Activated naive CD4-positive, alpha-beta T cell treated with Interleukin-2 at 50 U/mL for 16 hours (primary cell): ENCODE measurements around the gene ARL6IP1.
A peak's percentile ranks its signal among the peaks of the same experiment; 100 is the strongest.
"Not testable (repeated sequence)": the region's sequence is repeated elsewhere in the genome, so short reads cannot be mapped to it uniquely, and the experiment has no call there.

Source experiments
- DNase-seq: peaks from one replicate; pipeline ENCODE4 v3.0.0-alpha.2; 2020

Gene ARL6IP1

DNA sequence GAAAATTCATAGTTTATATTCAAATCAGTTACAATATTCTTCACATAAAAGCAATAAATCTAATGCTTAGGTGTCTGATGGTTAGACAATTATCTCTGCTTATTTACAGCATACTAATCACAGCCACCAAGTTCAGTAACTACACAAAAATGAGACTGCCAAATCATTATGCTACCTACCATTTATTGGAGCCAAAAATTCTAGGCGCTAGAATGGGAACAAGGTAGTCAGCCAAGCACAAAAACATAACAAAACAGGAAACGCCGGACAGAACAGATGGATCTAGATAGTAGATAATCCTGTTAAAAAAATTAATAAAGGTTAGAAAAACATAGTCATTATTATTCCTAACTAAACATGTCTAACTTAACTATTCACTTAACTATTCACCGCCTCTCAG is 3.6 kb downstream of the ARL6IP1 start:
- no peak for DNase-seq

DNA sequence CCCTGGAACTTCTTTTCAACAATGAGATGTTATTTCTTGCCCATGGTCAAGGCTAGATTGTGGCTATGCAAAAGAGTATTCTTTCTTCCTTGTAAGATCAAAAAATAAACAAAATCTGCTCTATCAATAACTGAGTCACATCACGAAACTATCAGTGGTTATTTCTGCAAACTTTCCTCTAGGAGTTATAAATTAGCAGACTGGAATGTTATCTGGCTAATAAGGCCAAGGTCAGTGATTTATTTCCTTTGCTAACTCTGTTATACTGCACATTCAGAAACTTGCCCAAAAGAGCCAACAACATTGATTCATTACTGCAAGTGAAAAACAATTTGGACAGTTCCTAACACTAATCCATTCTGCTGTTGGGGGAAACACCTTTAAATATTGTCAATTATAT is 5.0 kb downstream of the ARL6IP1 start:
- DNase-seq, result no peak

DNA sequence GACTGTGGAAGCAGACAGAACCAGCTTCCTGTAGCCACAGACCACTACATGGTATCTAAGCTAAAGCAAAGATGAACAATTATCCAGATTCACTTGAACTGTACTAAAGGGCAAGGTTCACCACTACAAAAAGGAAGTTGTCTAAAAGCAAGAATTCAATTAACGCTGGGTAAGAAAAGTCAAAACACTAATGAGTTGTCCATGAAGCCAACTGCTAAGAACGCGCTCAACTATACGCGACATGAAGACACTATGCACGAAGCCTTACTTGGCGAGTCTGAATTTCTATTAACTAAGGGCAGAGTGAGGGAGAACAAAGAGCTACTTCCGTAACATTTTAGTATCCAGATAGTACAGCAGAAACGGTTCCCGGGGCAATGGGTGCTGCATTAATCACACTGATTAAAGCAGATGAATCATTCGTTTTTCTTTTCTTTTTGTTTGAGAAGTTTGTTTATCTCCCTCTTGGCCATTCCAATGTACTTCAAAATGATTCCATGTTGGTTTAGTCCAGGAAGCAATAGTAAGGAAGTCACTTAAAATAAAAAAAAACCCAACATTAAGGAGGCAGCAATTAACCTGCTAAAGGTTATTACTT is 8.4 kb downstream of the ARL6IP1 start:
- no peak for DNase-seq

DNA sequence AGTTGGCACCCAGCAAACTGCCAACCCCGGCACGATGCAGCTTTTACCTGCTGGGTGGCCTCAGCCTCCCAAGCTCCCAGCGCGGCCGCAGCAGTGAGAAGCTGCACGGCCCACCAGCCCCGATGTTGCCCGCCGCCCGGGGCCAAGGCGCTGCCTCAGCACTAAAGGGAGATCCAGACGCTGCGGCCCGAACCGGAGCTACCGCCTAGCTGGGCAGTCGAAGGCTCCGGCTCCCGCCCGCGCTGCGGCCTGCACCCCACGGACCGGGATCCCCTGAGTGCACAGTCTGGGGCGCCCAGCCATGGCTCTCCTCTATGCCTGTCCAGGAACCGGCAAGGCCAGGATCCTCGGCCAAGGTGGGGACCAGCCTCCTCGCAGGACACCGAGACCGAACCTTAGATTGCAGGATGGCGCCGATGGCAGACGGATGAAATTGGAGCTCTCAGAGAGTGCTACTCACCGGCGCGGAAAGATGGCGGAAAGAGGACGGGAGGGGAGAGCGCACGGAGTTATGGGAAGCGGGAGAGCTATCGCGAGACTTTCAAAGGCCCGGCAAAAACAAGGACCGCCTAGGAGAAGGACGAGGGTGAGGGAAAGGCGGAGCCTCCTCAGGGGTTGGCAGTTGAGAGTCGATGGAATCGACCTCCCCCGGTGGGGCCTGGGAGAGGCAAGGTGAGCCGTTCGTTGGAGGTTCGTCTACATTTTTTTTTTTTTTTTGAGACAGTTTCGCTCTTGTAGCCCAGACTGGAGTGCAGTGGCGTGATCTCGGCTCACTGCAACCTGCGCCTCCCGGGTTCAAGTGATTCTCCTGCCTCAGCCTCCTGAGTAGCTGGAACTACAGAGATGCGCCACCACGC is 11.3 kb downstream of the ARL6IP1 start, which contains the start of gene RPS15A:
Gene RPS15A, minus strand, starts transcription at position 485 of the 857 bp plus-strand sequence. CDS start 1,221 bp downstream, outside the sequence.
- DNase-seq, result peak; percentile 93

DNA sequence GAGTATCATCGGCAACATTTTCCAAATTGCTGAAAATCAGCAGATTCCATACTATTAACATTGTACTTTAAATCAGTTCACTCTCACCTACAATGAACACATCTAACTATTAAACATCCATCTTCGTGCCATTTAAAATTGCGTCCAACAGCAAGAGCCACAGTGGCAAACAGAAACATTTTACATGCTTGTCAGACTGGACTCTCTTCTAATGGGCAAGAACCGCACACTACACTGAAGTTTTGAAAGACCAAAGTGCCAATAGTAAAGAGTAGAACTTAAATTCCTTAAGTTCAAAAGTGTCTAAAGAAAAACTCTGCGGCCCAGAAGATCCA is 11.9 kb downstream of the ARL6IP1 start:
- no peak for DNase-seq

DNA sequence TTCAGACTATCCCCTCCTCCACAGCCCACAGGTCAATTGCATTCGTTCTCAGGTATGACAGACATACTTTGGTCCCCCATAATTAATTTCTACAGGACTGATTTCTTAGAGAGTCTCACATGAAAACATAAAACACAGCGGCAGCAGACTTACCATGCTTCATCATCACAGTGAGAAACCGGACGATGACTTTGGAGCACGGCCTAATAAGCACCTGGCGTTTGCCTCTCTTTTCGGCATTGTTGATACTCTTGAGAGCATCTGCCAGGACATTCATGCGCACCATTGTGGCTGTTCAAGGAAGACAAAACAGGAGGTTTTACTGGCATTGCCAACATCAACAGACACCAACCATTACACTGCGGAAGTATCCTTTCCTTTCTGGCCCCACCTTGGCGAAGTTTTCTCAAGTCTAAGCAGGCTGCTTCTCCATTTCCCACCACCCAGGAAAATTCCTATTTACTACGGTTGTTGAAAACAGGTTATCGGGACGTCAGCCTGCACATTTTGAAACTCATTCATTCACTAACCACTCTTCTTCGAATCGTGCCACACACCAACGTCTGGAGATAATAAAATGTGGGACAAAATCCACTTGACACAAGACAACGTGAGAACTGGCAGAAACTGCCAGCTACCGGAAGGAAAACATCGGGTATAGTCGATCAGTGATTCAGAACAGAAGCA is 12.4 kb downstream of the ARL6IP1 start:
- no peak for DNase-seq

DNA sequence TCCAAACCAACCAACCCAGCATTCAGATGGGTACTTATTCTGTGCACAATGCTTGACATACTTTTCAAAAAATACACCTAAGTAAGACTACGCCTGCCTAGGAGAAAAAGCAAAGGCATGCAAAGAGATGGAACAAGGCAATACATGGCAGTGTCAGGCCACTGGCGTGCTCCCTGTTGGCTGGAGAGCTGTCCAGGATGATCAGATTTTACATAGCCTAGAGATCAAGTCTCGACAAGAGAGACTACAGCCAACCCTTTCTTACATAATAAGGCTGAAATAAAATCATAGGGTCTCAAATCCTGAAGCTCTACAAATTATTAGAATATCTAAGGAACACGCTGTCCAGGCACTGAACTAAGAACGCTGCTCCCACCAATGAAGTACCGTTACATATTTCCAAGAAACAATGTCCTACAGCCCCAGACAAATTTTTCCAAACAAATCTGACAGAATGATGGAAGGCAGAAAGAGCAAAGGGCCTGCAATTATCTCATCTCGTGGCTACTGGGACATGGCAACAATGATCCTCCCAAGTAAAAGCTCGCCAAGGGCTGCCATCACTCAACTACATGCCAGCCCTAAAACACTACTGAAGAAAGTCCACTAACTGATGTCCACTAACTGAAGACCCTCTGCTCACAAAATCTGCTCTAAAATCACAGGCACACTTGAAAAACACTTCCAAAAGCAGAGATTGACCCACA is 16.3 kb downstream of the ARL6IP1 start:
- no peak for DNase-seq

DNA sequence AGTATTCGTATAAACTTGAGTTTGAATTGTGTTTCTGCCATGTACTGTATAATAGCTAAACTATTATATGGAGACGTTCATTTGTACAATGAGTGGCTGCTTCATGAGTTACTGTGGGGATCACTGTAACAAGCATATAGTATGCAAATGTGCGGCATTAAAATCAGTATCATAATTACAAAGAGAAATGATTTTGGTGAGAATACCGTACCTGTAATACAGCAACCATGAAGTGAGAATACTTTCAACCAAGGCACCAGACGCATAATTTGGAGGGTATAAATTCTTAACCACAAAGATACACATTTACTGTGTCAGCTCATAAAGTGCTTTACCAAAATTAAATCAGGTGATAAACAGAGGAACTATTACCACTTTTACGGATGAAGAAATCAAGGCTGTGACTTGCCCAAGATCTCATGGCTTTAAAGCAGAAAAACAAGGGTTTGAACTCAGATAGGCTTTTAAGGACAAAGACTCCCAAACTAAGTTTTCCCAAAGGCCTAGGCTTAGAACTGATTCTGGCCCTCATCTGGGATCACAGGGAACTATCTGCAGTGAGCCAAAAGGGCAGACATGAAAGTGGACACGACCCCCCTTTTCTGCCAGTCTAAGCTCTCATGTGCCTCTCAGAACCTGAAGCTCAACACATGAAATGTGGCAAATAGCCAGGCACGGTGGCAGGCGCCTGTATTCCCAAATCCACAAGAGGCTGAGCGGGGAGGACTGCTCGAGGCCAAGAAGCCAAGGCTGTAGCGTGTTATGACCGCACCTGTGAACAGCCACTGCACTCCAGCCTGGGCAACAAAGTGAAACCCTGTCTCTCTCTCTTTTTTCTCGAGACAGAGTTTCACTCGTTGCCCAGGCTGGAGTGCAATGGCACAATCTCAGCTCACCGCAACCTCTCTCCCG is 17.7 kb downstream of the ARL6IP1 start:
- no peak for DNase-seq

DNA sequence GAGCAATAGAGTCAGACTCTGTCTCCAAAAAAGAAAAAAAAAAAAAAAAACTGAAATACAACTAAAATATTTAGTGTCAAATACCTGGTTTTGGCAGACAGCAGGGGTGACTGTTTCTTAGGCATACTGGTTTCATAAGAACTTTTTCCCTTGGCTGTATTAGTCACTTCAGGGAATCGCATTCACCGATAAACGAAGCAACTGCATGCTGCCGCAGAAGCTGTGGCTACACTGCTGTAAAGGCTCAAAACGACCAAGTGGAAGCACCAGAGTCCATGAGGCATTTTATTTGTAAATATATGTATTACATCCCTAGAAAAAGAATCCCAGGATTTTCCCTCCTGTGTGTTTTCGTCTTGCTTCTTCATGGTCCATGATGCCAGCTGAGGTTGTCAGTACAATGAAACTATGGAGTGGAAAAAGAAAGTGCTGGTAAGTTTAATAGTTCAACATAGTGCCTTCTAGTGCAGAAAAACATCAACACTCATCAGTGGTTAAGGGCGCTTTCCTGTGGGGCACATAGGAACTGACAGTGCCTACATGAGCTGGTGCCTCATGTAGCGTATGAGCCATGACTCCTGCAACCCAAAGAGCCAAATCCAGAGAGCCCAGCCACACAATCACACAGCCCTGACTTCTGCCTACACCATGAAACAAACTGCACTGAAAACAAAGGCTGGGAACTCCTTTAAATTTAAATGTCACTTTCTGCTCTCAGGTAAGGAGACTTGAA is 18.5 kb downstream of the ARL6IP1 start:
- DNase-seq, result peak; percentile 44

DNA sequence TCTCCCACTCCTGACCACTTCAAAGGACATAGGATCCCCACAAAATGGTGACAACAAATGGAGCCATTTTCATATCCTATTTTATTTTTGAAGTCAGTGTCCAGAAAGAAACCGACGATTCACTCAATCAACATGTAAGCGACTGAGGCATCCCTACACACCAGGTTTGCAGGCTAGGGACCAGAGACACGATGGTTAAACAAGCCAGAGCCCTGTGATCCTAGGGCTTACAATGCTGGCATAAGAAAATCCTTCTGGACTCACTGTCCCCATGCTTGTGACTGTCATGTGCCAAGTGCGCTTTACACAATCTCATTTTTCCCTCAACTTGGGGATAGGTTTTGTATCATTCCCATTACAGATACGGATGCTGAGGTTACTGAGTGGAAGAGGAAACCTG is 20.1 kb downstream of the ARL6IP1 start:
- DNase-seq, result not testable (repeated sequence)

DNA sequence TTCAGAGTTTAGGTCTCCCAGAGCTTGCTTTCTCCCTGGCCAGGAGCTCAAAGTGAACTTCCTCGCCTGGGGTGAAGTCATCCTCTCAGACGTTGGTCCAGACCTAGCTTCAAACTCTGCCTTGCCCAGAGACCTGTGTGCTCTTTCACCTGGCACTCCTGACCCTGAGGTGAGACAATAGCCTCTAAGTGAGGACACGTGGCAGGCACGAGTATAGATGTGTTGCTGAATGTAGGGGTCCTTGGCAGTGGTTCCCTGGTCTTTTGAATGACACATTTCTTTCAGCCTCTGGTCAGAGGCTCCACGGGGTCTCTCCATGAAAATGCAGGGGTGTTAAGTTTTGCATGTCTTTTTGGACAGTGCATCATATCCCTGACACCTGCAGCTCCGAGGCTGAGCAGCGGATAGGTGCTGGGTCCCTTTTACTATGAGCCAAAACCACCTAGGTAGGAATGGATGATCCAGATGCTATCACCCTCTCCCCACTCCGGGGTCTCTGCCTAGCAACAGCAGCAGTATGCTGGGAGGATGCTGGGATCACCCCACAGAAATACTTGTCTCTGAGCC is 20.8 kb downstream of the ARL6IP1 start:
- DNase-seq, result not testable (repeated sequence)

DNA sequence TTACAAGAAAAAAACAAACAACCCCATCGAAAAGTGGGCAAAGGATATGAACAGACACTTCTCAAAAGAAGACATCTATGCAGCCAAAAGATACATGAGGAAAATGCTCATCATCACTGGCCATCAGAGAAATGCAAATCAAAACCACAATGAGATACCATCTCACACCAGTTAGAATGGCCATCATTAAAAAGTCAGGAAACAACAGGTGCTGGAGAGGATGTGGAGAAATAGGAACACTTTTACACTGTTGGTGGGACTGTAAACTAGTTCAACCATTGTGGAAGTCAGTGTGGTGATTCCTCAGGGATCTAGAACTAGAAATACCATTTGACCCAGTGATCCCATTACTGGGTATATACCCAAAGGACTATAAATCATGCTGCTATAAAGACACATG is 23.7 kb downstream of the ARL6IP1 start:
- DNase-seq, result not testable (repeated sequence)

DNA sequence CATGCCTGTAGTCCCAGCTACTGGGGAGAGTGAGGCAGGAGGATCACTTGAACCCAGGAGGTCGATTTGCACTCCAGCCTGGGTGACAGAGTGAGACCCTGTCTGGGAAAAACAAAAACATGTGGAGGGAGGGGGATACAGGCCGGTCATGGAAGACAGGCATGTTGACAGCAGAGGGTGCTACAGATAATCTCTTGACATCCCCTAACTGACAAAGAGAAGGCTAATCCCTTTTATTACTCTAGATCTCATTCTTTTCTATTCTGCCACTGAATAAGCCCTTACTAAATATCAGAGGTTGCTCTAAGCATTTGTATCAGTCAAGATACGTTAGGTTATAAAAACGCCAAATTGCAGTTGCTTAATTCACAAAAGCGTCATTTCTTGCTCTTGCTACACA is 25.0 kb downstream of the ARL6IP1 start:
- not testable (repeated sequence) for DNase-seq

DNA sequence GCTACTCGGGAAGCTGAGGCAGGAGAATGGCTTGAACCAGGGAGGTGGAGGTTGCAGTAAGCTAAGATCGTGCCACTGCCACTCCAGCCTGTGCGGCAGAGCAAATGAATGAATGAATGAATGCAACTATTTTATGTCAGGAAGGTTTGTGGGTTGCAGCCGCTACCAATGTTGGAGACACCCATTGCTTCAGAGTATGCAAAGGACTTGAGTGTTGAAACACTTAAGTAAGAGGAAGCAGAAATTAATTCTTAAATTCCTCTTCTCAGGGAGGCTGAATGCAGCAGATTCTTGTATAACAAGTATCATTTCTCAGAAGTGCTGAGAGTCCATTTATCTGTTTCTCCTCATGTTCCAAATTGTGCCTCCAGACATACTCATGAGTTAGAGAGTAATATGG is 26.7 kb downstream of the ARL6IP1 start:
- DNase-seq, result not testable (repeated sequence)

DNA sequence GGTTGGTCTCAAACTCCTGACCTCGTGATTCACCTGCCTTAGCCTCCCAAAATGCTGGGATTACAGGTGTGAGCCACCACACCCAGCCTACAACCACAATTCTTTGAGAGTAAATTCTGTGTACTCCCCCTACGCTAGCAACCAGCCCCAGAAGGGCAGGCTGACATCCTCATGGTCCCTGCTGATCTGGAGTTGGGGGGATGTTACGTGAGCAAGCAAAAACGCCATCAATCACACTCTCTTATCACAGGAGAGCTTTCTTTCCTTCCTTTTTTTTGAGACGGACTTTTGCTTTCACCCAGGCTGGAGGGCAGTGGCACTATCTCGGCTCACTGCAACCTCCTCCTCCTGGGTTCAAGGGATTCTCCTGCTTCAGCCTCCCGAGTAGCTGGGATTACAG is 29.2 kb downstream of the ARL6IP1 start:
- DNase-seq, result not testable (repeated sequence)

DNA sequence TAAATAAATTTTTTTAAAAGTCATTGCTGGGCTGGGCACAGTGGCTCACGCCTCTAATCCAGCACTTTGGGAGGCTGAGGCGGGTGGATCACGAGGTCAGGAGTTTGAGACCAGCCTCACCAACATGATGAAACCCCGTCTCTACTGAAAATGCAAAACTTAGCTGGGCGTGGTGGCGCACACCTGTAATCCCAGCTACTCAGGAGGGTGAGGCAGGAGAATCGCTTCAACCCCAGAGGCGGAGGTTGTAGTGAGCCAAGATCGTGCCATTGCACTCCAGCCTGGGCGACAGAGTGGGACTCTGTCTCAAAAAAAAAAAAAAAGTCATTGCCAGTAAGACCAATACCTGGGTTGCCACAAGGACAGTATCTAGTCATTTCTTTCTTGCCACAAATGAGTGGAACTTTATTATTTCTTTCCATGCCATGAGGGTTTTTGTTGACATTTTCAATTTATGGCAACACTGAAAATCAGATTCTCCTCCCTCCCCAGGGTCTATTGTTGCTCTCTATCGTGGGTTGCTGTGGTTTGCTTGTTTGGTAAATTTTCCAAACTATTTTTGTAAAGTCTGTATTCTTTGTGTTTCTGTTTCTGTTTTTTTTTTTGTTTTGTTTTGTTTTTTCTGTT is 30.9 kb downstream of the ARL6IP1 start:
- not testable (repeated sequence) for DNase-seq

DNA sequence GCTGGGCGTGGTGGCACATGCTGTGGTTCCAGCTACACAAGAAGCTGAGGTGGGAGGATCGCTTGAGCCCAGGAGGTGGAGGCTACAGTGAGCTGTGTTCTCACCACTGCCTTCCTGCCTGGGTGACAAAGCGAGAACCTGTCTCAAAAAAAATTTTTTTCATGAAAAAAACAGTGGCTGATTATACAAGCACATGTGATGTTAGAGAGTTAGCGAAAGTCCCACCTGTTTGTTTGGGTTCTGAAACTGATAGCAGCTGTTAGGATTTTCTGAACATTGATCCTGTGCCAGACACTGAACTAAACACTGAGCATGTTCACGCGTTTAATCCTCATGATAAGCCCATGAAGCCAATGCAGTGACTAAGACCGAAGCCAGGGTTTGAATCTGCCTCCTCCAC is 34.1 kb downstream of the ARL6IP1 start:
- DNase-seq, result peak; percentile 49

DNA sequence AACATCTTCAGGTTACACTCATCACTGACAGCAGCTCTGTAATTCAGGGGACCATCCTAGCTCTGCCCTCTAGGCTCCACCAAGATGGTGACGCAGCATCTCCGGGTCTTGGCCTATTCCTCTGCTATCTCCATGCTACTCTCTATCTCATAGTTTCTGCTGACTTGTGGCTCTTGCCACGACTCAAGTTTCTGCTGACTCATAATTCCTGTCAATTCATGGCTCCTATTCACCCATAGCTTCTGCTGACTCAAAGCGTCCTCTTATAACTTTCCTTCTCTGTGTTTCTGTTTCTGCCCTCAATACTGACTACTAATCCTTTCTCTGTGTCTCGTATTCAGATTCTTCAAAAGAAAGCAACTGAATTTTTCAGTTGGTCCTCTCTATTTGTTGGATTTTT is 38.6 kb downstream of the ARL6IP1 start:
- not testable (repeated sequence) for DNase-seq

DNA sequence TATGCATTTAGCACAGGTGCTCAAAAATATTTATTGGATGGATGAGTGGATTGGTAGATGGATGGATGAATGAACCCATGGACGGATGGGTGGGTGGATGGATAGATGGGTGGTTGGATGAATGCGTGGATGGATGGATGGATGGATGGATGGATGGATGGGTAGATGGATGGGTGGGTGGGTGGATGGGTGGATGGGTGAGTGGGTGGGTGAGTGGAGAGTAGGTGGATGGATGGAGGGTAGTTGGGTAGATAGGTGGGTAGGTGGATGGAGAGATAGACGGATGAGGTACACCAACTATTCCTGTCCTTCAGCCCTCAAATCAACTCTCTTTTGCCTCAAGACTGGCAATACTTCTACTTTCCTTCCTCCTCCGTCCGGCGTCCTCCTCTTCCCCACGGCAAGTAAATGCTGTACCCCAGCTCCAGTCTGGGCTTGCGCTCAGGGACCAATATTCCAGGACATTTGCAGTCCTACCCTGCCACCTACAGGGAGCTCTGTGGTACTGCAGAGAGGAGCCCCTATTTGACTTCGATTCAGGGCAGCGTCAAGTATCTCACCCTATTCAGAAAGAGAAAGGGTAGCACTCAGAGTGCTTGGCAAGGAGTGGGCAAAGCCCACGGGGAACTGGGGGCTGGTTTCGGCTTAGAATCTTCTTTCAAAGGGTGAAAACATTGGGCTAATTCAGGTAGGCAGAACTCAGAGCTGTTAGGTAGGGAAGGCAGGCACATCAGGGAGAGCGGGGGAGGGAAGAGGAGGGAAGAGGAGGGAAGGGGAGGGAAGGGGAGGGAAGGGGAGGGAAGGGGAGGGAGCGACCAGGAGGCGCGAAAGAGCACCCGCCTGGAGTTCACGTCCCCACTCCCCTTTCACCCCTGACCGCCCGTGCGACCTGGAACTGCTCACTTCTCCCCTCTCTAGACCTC is 41.5 kb downstream of the ARL6IP1 start:
- DNase-seq, result peak; percentile 61
